SU-DHL-6 (cell line): Measurements from ENCODE around the gene C1QTNF1.

Experiments
- CTCF ChIP-seq: fragments of 200-600 bp; sonication (generic); IDR thresholded peaks from one replicate; pipeline ENCODE4 v1.5.1; 2017; ENCODE audit warnings: antibody characterized with exemption, mild to moderate bottlenecking, low read length, moderate library complexity; ENCODE audit not compliant: insufficient read depth, poor library complexity, severe bottlenecking
- EZH2phosphoT487 ChIP-seq: fragments of 200-600 bp; sonication (generic), shearing (Covaris generic); conservative IDR thresholded peaks from 2 replicates; pipeline ENCODE4 v1.6.1; 2018; ENCODE audit warnings: mild to moderate bottlenecking, antibody characterized with exemption, low read length, moderate library complexity, mixed read lengths

DNA sequence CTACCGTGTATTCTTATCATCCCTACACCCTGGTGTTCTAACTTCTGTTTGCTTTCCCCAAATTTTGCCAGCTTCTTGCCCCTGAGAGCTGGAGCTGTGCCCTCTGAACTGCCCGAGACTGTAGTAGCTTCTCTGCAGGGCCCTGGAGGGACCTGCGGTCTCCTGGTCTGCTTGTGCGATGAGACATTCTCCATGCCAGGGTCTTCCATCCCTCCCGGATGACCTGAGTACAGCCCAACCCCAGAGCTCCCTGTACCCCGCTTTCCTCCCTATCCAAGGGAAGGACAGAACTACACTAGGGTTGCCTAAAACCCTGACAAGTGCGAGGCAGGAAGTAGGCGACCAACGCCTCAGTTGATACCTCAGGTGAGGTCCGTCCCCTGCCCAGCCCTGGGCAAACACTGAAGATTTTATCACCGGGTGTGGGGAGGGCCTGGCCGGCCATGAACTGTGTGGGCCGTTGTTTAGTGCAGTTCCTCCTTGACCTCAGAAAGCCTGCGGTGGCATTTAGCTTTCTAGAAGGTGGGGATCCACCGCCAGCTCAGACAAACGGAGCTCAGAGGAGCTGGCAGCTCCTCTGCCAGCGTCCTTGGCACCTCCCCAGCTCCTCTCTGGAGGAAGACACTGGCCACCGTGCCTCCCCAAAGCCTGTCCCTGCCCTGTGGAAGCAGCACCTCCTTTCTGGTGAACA is 28.1 kb upstream of the C1QTNF1 start:
- TF ChIP-seq CTCF, result no peak
- no peak for TF ChIP-seq EZH2phosphoT487
